DMS114 treated with DMSO at 0.1 percent for 48 hours (cell line): ENCODE results near the gene RNU1-3.
"Not testable (repeated sequence)": the region's sequence is repeated elsewhere in the genome, so short reads cannot be mapped to it uniquely, and the experiment has no call there.

Experiments used
- DNase-seq: peaks from one replicate; lab custom pipeline; 2025; ENCODE audit not compliant: unreplicated experiment; lab: John Stamatoyannopoulos, UW

Gene RNU1-3

GRCh38 chr1:16666502-16667413, at the start of gene RNU1-3:
Gene RNU1-3, minus strand, starts transcription at chr1:16666948.
- DNase-seq: not testable (repeated sequence)

GRCh38 chr1:16713480-16713879, 46.7 kb upstream of the RNU1-3 start:
- not testable (repeated sequence) for DNase-seq

- DNase-seq: not testable (repeated sequence)
Measured at GRCh38 chr1:16712984-16713383, 46.2 kb upstream of the RNU1-3 start.

GRCh38 chr1:16712582-16712981, 45.8 kb upstream of the RNU1-3 start:
- DNase-seq: not testable (repeated sequence)

GRCh38 chr1:16712131-16712530, 45.4 kb upstream of the RNU1-3 start:
- DNase-seq: not testable (repeated sequence)

GRCh38 chr1:16710618-16711017, 43.9 kb upstream of the RNU1-3 start:
- DNase-seq: not testable (repeated sequence)

GRCh38 chr1:16709659-16710087, 42.9 kb upstream of the RNU1-3 start:
- not testable (repeated sequence) for DNase-seq

- DNase-seq: not testable (repeated sequence)
Measured at GRCh38 chr1:16708704-16709103, 42.0 kb upstream of the RNU1-3 start.

GRCh38 chr1:16707130-16708093, 40.7 kb upstream of the RNU1-3 start:
- DNase-seq: not testable (repeated sequence)

GRCh38 chr1:16706302-16706701, 39.6 kb upstream of the RNU1-3 start:
- not testable (repeated sequence) for DNase-seq

- not testable (repeated sequence) for DNase-seq
Measured at GRCh38 chr1:16704502-16705100, 37.9 kb upstream of the RNU1-3 start.

- DNase-seq: not testable (repeated sequence)
Measured at GRCh38 chr1:16704076-16704475, 37.3 kb upstream of the RNU1-3 start.

GRCh38 chr1:16703602-16704001, 36.9 kb upstream of the RNU1-3 start:
- DNase-seq: not testable (repeated sequence)

GRCh38 chr1:16703141-16703540, 36.4 kb upstream of the RNU1-3 start:
- not testable (repeated sequence) for DNase-seq

- DNase-seq: not testable (repeated sequence)
Measured at GRCh38 chr1:16702280-16702679, 35.5 kb upstream of the RNU1-3 start.

GRCh38 chr1:16701189-16701588, 34.4 kb upstream of the RNU1-3 start:
- DNase-seq: not testable (repeated sequence)

- not testable (repeated sequence) for DNase-seq
Measured at GRCh38 chr1:16700138-16700895, 33.6 kb upstream of the RNU1-3 start.

- not testable (repeated sequence) for DNase-seq
Measured at GRCh38 chr1:16699440-16699839, 32.7 kb upstream of the RNU1-3 start.

- DNase-seq: not testable (repeated sequence)
Measured at GRCh38 chr1:16697152-16697551, 30.4 kb upstream of the RNU1-3 start.
